HCT116 (cell line): ENCODE data around the gene MCC. TPM values are rescaled to one million over a fixed set of nuclear protein-coding genes. Genes with fewer than 3 reads are reported as not detected.

ENCODE experiments used
- ATAC-seq: fragments of 200-7000 bp; cut with Tn5 transposase; 2 replicates; pipeline ENCODE4 v1.9.1; 2020; ENCODE audit warnings: mild to moderate bottlenecking, moderate library complexity
- BruUV-seq: library from RNA; stranded (reverse); fragments of 400-500 nt; replicated peaks from 2 replicates; lab custom pipeline; 2021; lab: Mats Ljungman, UMichigan
- CTCF ChIA-PET: fragments of 300-600 bp; sonication (Branson Sonifier 250); formaldehyde crosslinking; loops from one replicate; lab custom pipeline; 2021; ENCODE audit warnings: antibody characterized with exemption; lab: Charles Lee
- POLR2A ChIA-PET: fragments of 300-600, 350-600 bp; sonication (Branson Sonifier 250); formaldehyde crosslinking; loops from one replicate; lab custom pipeline; 2021; ENCODE audit warnings: antibody characterized with exemption; lab: Charles Lee
- RAD21 ChIA-PET, 2 experiments: fragments of 300-600 bp; sonication (Branson Sonifier 250); formaldehyde crosslinking; loops; one replicate each; lab custom pipeline; 2023; ENCODE audit warnings: low total read pairs in 2 of 2; ENCODE audit not compliant: uncharacterized antibody in 2 of 2, unreplicated experiment in 2 of 2, low non-redundant PET in 1 of 2; lab: Charles Lee
- DNase-seq: peaks from one replicate; pipeline ENCODE4 v3.0.0-alpha.2; 2010; ENCODE audit warnings: low read depth, low spot score
- H2AFZ ChIP-seq: fragments of 200-600 bp; shearing (Covaris generic), sonication (generic); 2 replicates; pipeline ENCODE4 v1.6.1; 2017; ENCODE audit warnings: low read depth, mixed run types, mixed read lengths, antibody characterized with exemption, low read length; ENCODE audit not compliant: poor library complexity, severe bottlenecking
- H3K27ac ChIP-seq: 2 replicates; pipeline ENCODE4 v1.5.1; 2012; ENCODE audit warnings: low read depth, low read length
- H3K27me3 ChIP-seq: fragments of 200-600 bp; sonication (generic); 2 replicates; pipeline ENCODE4 v1.6.1; 2016; ENCODE audit warnings: mixed run types, low read length, mixed read lengths; ENCODE audit not compliant: insufficient read depth
- H3K36me3 ChIP-seq, 2 experiments: fragments of 200-500 bp in 1 of 2; fragments of 200-600 bp in 1 of 2; sonication (Bioruptor generic) in 1 of 2; sonication (generic) in 1 of 2; 2 replicates each; pipeline versions ENCODE4 v1.5.1 to v1.6.1; 2014 to 2016; ENCODE audit warnings: low read length in 2 of 2, inconsistent platforms in 1 of 2, mixed read lengths in 1 of 2, mixed run types in 1 of 2; ENCODE audit not compliant: insufficient read depth in 2 of 2, control insufficient read depth in 1 of 2
- H3K4me1 ChIP-seq, 2 experiments: fragments of 200-600 bp in 1 of 2; sonication (generic) in 1 of 2; 2 replicates each; pipeline versions ENCODE4 v1.5.1 to v1.6.1; 2012 to 2017; ENCODE audit warnings: low read length in 2 of 2, inconsistent platforms in 1 of 2, mild to moderate bottlenecking in 1 of 2, mixed read lengths in 1 of 2, mixed run types in 1 of 2, moderate library complexity in 1 of 2; ENCODE audit not compliant: insufficient read depth in 2 of 2, control insufficient read depth in 1 of 2
- H3K4me2 ChIP-seq: fragments of 200-600 bp; sonication (generic); 2 replicates; pipeline ENCODE4 v1.6.1; 2017; ENCODE audit warnings: mixed run types, low read length, mixed read lengths
- H3K4me3 ChIP-seq, 2 experiments: fragments of 200-600 bp in 1 of 2; sonication (generic) in 1 of 2; replicated peaks in 1 of 2; 2 replicates each; pipeline ENCODE4 v1.5.1; 2011 to 2016; ENCODE audit warnings: low read length in 2 of 2, control low read depth in 1 of 2, low read depth in 1 of 2, mild to moderate bottlenecking in 1 of 2, mixed read lengths in 1 of 2, mixed run types in 1 of 2
- H3K79me2 ChIP-seq: fragments of 200-600 bp; sonication (generic); 2 replicates; pipeline ENCODE4 v1.6.1; 2017; ENCODE audit warnings: mild to moderate bottlenecking, mixed run types, low read length, moderate library complexity, mixed read lengths; ENCODE audit not compliant: insufficient read depth
- H3K9ac ChIP-seq: fragments of 200-600 bp; sonication (generic); 2 replicates; pipeline ENCODE4 v1.6.1; 2016; ENCODE audit warnings: low read length, mixed read lengths
- H3K9me2 ChIP-seq: fragments of 200-600 bp; sonication (generic), shearing (Covaris generic); 2 replicates; pipeline ENCODE4 v1.6.1; 2017; ENCODE audit warnings: mixed run types, mild to moderate bottlenecking, moderate library complexity; ENCODE audit not compliant: insufficient read depth
- H3K9me3 ChIP-seq, 2 experiments: fragments of 200-500 bp in 1 of 2; fragments of 200-600 bp in 1 of 2; sonication (Bioruptor generic) in 1 of 2; sonication (generic) in 1 of 2; 2 replicates each; pipeline ENCODE4 v1.6.1; 2014 to 2017; ENCODE audit warnings: low read length in 2 of 2, mixed read lengths in 2 of 2, inconsistent platforms in 1 of 2, low read depth in 1 of 2, mild to moderate bottlenecking in 1 of 2, mixed run types in 1 of 2, moderate library complexity in 1 of 2; ENCODE audit not compliant: control insufficient read depth in 1 of 2, insufficient read depth in 1 of 2
- H4K20me1 ChIP-seq: fragments of 200-600 bp; sonication (generic), shearing (Covaris generic); 2 replicates; pipeline ENCODE4 v1.6.1; 2017; ENCODE audit warnings: mixed run types, mild to moderate bottlenecking, moderate library complexity; ENCODE audit not compliant: insufficient read depth
- CBX3 ChIP-seq: IDR thresholded peaks from 2 replicates; pipeline ENCODE4 v1.6.1; 2012; ENCODE audit warnings: low read depth
- CEBPB ChIP-seq: IDR thresholded peaks from 2 replicates; pipeline ENCODE4 v1.6.1; 2012; ENCODE audit warnings: low read depth
- ELF1 ChIP-seq: IDR thresholded peaks from 2 replicates; pipeline ENCODE4 v1.6.1; 2012; ENCODE audit warnings: low read depth, borderline replicate concordance
- EZH2phosphoT487 ChIP-seq: fragments of 200-600 bp; IDR thresholded peaks from 2 replicates; pipeline ENCODE4 v1.6.1; 2018; ENCODE audit warnings: antibody characterized with exemption, borderline replicate concordance
- JUND ChIP-seq: IDR thresholded peaks from 2 replicates; pipeline ENCODE4 v1.6.1; 2012
- RAD21 ChIP-seq: IDR thresholded peaks from 2 replicates; pipeline ENCODE4 v1.6.1; 2012; ENCODE audit warnings: low read depth, mild to moderate bottlenecking
- SIN3A ChIP-seq: IDR thresholded peaks from 2 replicates; pipeline ENCODE4 v1.6.1; 2012; ENCODE audit warnings: low read depth
- SRF ChIP-seq: IDR thresholded peaks from 2 replicates; pipeline ENCODE4 v1.6.1; 2012; ENCODE audit warnings: low read depth
- TCF7L2 ChIP-seq: IDR thresholded peaks from 2 replicates; pipeline ENCODE4 v1.7.0; 2011; ENCODE audit warnings: borderline replicate concordance, inconsistent platforms; ENCODE audit not compliant: insufficient read depth, insufficient read length; ENCODE audit errors: extremely low read depth
- YY1 ChIP-seq: IDR thresholded peaks from 2 replicates; pipeline ENCODE4 v1.6.1; 2011; ENCODE audit warnings: low read length, low read depth, moderate library complexity, mild to moderate bottlenecking; ENCODE audit not compliant: insufficient replicate concordance; ENCODE audit errors: extremely low read depth
- ZBTB33 ChIP-seq: IDR thresholded peaks from 2 replicates; pipeline ENCODE4 v1.6.1; 2011; ENCODE audit warnings: mild to moderate bottlenecking, low read length, moderate library complexity; ENCODE audit not compliant: insufficient replicate concordance; ENCODE audit errors: extremely low read depth
- intact Hi-C: fragments of 100-400 bp; cut with micrococcal nuclease; formaldehyde crosslinking; loops from 2 replicates; pipeline ENCODE4 v1.10.0; 2022
- total RNA-seq: library from RNA; stranded (reverse); gene quantifications from one replicate; pipeline ENCODE4 v1.2.1, GENCODE V29; 2021; ENCODE audit not compliant: unreplicated experiment
- TF ChIP-seq, protein P1 (sequence below): IDR thresholded peaks from 2 replicates; pipeline ENCODE4 v1.6.1; 2012
- TF ChIP-seq, protein P2 (sequence below): IDR thresholded peaks from 2 replicates; pipeline ENCODE4 v1.6.1; 2012

MCC gene
- total RNA-seq, 1 experiment from 2014 or later, result 20.1 TPM

- Histone ChIP-seq H2AFZ (no peak overlapping the region), H3K79me2 (no peaks in the 10 kb centered on the region), H3K36me3 (no peaks in the 10 kb centered on the region), H3K9me3 (no peaks in the 10 kb centered on the region), H3K27me3 (no peaks in the 10 kb centered on the region), H3K9ac (no peak overlapping the region), H4K20me1 (no peaks in the 10 kb centered on the region), H3K27ac (no peak overlapping the region), H3K4me1 (no peaks in the 10 kb centered on the region), H3K9me2 (no peaks in the 10 kb centered on the region), H3K4me2 (no peak overlapping the region), H3K4me3 (no peak overlapping the region)
- no peak for ATAC-seq
- ChIA-PET CTCF (no interaction called here), POLR2A (no interaction called here), RAD21 (no interaction called here)
- DNase-seq, result no peak
- BruUV-seq, result no TSS peak
- no peak for TF ChIP-seq CEBPB
- TF ChIP-seq, protein P1, sequence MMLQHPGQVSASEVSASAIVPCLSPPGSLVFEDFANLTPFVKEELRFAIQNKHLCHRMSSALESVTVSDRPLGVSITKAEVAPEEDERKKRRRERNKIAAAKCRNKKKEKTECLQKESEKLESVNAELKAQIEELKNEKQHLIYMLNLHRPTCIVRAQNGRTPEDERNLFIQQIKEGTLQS, result no peak
- intact Hi-C loops, result loop anchor here (10.0 kb wide), 1 partner anchor 57 kb away; no protein-coding TSS in a partner anchor
Measured at GRCh38 chr5:113421693-113422092, 66.6 kb downstream of the MCC start.

GRCh38 chr5:113405530-113405929, 82.7 kb downstream of the MCC start:
- no TSS peak for BruUV-seq
- ChIA-PET CTCF (no interaction called here), POLR2A (no interaction called here)

More at GRCh38 chr5:113405530-113405929, 82.7 kb downstream of the MCC start:
- intact Hi-C loops, result no loop called here
- Histone ChIP-seq H3K36me3 (no peaks in the 10 kb centered on the region), H2AFZ (no peak overlapping the region), H3K9ac (no peak overlapping the region), H3K4me3 (no peak overlapping the region), H4K20me1 (no peaks in the 10 kb centered on the region), H3K9me3 (no peaks in the 10 kb centered on the region), H3K4me1 (no peaks in the 10 kb centered on the region), H3K27ac (no peak overlapping the region), H3K4me2 (no peak overlapping the region), H3K9me2 (no peaks in the 10 kb centered on the region), H3K79me2 (no peaks in the 10 kb centered on the region), H3K27me3 (no peaks in the 10 kb centered on the region)
- ATAC-seq (no peak), DNase-seq (no peak)
- TF ChIP-seq, protein P2, sequence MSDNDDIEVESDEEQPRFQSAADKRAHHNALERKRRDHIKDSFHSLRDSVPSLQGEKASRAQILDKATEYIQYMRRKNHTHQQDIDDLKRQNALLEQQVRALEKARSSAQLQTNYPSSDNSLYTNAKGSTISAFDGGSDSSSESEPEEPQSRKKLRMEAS, result no peak
- no peak for TF ChIP-seq SIN3A
- no peak for TF ChIP-seq YY1
- no peak for TF ChIP-seq ZBTB33
- no peak for TF ChIP-seq CBX3
- TF ChIP-seq CEBPB, result no peak
- TF ChIP-seq TCF7L2, result no peak
- no peak for TF ChIP-seq RAD21
- TF ChIP-seq SRF, result no peak
- TF ChIP-seq EZH2phosphoT487, result no peak
- TF ChIP-seq JUND, result no peak
- TF ChIP-seq ELF1, result no peak
- RAD21 ChIA-PET, result no interaction called here
